Fibroblast of skin of right biceps (primary cell): ENCODE results near the gene CACNB4.
"Not testable (repeated sequence)": the region's sequence is repeated elsewhere in the genome, so short reads cannot be mapped to it uniquely, and the experiment has no call there.

Experiments
- DNase-seq: peaks from one replicate; pipeline ENCODE4 v3.0.0-alpha.2; 2013

CACNB4 gene

DNA sequence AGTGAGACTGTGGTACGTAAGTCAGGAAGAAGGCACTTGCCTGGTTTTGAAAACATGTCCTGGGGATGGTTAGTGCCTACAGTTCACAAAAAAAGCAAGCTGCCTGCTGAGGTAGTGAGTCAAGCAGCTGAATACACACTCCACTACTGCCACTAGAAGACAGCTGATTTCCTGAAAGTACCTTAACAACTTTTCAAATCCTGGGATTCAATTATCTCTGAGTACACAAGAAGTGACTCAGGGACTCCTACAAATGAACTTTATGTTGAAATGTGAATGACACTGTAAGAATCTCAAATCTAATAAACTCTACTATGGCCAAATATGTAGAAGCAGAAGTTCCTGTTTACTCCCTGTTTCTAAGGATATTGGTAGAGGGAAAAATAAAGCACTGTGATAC is 212.6 kb downstream of the CACNB4 start:
- DNase-seq, result no peak

DNA sequence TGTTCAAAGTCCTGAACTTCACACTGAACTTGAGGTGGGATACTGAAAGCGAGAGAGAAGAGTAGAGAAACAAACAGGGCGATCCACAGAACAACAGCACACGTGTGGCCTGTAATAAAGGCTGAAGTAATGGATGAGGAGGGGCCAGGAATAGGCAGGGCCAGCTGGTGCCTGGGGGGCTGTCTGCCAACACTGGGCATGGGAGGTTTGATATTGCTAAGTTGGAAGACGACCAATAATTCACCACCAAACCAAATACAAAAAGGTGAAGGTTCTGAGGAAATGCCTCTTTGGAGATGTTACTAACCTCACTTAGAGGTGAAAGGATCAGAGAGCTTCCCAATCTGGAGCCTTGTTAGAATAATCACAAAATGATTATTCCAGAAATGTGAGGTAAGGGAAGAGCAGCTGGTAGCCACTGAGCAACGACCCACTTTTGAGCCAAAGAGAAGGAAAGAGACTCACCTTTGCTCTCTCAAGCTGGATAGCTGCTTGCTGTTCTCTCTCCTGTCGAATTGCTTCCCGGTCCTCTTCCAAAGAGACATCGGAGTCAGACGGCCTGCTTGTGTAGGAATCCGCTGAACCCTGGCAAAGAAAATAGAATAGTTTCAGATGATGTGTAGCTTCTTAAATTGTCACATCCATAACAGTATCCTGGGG is 215.9 kb downstream of the CACNB4 start:
- DNase-seq, result no peak

DNA sequence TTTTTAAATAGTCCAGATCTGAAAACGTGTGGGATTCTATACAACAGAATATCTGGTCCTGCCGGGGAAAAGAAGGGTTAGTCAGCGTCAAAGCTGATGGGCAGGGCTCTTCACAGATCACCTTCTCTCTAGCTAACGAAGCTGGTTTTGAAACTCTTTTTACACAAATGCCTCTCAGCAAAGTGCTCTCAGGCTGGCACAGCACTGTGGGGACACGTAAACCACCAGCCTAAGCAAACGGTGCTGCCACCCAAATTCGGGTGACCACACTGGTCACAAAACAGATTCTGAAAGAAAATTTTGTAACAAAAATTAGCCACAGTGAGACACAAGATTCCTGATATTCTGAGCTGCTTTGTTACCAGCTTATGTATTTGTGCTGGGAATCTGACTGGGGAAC is 217.5 kb downstream of the CACNB4 start:
- DNase-seq, result no peak

DNA sequence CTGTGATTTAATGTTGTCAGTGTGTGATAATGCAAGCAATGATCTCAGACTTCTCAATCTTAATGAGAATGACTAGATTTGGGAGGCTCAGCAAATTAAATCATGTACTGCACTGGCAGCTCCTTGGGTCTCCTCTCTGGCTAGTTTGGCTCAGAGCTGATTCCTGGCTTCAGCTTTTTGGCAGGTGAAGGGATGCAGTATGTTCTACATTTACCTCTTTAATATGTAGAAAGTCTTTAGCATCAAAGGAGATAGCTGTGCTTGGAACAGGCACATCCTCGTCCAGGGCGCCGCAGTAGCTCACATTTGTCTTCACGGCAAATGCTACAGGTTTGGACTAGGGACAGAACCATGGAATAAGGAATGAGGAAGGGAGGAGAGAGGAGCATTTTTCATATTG is 218.3 kb downstream of the CACNB4 start:
- no peak for DNase-seq

DNA sequence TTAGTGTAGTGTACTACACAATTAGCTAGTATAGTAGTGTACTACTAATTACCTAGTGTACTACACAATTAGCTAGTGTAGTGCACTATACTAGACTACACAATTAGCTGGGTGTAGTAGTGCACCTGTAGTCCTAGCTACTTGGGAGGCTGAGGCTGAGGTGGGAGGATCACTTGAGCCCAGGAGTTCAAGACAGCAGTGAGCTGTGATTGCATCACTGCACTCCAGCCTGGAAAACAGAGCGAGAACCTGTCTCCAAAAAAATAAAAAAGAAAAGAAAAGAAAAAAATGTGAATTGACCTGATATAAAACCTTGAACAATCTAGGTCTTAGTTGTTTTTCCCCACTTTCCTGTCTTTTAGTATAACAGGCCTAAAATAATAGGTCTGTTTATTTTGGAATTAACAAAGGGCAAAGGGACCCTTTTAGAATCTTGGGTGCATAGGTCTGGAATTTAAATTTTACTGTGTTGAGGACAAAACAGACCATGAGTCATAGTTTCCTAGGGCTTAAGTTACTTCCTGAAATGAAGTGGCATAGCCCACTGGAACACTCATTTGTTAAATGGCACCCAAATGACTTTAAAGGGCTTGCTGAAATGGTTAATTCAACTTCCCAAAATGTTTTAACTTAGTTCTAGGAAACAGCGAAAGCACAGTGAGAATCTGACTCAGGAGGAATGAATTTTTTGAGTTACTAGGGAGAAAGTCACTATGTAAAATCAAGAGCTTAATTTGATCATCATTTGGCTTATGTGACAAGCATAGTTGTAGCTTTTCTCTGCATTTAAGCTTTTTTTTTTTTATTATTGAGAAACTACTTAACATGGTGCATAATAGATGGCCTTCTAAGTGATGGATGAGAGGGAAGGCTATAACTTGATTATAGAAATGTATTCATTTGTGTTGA is 219.9 kb downstream of the CACNB4 start:
- DNase-seq, result peak; percentile 28

DNA sequence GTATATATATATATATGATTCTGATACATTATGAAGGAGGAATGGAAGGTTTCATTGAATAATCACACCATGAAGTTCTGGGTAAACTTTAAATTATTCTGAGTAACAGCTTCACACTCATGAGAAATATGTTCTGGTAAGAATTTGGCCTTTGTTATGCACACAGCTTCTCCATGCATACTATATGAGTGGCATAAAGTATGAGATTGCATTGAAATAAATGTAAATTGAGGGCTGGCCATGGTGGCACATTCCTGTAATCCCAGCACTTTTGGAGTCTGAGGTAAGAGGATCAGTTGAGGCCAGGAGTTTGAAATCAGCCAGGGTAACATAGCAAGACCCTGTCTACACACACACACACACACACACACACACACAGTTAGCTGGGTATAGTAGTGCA is 220.6 kb downstream of the CACNB4 start:
- no peak for DNase-seq

DNA sequence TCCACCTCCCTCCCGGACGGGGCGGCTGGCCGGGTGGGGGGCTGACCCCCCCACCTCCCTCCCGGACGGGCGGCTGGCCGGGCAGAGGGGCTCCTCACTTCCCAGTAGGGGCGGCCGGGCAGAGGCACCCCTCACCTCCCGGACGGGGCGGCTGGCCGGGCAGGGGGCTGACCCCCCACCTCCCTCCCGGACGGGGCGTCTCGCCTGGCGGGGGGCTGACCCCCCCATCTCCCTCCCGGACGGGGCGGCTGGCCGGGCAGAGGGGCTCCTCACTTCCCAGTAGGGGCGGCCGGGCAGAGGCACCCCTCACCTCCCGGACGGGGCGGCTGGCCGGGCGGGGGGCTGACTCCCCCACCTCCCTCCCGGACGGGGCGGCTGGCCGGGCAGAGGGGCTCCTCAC is 223.2 kb downstream of the CACNB4 start:
- DNase-seq, result not testable (repeated sequence)

DNA sequence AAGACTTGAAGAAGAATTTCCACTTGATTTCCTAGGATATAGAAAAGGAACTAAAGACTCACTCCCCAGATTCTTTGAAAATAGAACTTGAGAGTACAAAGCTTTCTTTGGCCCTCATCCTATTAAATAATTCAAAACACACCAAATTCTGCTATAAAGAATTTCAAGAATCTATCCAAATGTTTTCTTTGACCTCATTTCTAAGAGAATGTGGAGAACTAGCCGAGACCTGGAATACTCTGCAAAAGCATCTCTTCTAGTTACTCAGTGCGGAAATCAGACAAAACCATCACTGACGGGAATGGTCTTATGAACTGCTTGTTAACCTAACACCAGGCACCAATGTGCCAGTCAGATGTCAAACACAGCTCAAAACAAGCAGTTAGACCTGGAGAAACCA is 226.4 kb downstream of the CACNB4 start:
- peak; percentile 6 for DNase-seq

DNA sequence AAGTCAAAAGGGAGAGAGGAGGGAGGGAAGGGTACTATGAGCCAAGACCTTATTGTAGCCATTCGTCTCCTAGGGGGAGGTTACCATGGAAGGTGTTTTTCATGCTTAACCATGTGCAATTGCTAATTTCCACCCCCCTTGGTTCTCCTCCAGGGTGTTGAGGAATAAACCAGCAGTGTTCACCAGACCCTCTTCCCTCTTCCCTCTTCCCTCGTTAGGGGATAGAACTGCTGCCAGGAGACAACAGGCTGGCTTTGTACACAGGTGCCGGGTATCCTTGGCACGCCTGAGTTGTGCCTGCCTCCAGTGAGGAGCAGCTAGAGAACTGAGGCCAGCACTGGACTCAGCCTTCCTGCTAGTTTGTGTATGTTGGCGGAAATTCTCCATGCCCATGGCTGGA is 229.6 kb downstream of the CACNB4 start:
- no peak for DNase-seq

DNA sequence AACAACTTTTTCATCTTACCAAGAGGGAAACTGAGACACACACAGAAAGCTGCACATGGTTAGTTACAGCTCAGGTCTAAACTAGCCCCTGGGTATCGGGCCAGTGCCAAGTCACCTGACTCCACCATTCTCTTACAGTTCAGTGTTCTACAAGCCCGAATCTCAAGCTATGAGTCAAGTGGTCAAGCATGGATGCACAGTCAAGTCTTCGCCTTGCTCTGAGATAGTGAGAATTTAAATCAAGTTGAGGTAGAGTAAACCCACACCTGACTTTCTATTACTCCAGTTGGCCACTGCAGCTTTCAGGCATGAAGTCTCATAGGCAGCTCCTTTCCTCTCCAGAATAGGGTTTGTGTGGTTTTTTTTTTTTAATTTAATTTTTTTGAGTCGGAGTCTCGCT is 236.1 kb downstream of the CACNB4 start:
- DNase-seq, result no peak

DNA sequence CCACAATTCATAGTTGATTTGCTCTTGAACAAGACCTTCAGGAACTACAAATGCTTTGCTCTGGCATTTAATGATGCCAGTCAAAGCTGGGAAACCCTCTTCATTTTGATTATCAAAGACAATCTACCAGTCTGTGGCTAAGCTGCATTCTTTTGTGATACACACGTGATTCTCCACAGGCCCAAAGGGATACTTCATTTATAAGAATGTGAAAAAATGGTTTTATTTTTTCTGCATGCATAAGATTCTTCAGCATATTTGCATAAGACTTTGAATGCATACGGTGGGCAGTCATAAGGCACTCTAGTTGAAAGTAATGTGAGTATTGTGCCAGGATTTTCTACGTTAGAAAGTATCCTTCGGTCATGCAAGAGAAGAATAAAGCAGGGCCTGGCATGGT is 237.7 kb downstream of the CACNB4 start:
- DNase-seq, result no peak

DNA sequence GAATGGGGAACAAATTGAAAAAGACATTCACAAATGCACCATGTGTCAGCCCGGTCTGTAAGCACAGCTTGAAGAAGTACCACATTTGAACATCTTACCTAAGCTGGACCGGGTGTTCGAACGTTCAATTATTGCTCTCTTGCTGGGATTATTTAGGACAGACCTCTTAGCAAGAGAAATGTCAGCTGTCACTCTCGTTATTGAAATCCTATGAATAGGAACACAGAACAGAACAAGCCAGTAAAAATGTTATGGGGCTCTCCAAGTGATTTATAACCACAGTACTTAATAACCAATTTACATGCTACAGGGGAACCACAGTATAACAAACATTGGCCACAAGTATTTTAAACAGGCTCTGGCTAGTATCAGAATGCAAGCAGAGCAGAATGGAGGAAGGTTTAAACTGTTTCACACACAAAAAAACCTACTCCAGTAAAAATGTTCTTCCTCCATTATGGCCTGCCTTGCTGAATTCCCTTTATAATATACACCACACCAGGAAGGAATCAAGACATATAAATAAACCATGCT is 238.2 kb downstream of the CACNB4 start:
- DNase-seq, result no peak

DNA sequence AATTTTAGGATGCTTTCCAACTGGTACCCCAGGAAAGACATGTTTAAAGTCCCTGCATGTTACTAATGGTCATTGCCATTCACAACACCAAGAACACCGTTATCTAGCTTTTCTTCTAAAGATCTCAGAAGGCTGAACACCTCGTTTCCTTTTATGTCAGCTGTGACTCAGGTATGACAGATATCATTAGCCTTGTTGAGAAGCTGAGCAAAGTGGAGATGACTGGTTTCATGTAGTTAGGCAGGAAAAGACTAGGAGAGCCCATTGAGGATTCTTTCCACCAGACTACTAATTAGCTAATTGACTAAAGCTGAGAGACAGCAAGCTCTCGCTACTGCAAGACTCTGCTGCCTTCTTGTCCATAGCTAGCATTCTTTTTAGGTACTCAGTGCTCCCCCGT is 238.6 kb downstream of the CACNB4 start:
- no peak for DNase-seq

DNA sequence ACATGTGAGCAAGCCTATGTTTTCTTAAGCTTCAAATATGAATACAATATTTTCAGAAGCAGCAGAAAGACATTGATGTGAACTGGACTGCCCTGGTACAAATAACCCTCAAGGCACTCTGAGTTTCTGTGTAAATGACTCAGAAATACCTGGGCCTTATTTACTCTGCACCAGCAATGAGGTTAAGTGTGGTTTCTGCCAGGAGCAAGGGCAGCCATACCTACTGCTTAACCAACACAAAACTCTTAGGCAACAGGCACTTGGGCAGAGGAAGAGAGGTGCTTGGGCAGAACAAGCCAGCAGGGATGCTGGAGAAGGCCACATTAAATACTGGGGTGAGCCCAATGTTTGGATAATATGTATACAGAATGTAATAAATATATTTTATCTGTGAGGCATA is 241.2 kb downstream of the CACNB4 start:
- no peak for DNase-seq

DNA sequence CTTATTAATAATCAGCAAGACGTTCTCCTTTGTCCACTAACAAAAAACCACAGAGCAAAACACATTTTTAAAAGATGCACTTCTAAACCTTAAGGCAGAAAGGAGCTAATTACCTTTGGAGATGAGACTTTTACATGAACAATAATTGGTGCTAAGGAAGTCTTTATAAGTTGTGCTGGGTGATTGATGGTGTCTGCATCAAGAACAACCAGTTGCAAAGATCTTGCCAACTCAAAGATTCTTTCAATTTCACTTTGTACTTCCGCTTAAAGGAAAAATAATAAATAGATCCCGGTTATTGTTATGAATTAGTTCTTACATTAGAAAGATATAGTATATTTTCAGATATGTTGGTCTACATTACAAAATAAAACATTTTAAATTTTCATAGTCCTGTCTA is 243.7 kb downstream of the CACNB4 start:
- DNase-seq, result no peak

DNA sequence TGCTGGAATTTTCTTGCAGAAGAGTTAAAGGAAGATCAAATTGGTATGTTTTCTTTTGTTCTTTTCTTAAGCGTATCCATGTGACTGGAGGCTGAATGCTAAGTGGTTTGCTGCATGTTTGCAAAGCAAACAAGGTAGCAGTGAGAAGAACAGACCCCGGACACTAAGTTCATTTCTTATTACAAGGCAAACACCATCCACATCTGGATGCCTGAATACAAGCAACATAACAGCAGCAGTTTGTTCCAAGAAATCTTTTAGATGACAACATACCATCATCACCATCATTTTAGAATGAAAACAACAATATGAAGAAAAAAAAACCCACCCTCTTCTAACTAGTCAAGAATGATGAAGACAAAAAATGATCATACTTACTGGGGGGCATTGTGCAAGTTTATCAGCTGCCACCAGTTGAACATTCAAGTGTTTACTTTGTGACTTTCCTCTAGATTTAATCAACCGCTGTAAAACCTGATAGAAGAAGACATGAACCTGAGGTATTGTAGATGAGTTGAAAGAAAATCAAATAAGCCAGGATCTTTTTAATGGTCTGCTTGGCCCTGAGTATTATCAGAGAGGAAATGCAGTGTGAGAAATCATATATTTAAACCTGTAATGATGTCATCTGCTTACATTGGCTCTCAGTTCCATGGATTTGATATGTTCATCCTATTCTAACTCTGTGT is 245.6 kb downstream of the CACNB4 start:
- no peak for DNase-seq

DNA sequence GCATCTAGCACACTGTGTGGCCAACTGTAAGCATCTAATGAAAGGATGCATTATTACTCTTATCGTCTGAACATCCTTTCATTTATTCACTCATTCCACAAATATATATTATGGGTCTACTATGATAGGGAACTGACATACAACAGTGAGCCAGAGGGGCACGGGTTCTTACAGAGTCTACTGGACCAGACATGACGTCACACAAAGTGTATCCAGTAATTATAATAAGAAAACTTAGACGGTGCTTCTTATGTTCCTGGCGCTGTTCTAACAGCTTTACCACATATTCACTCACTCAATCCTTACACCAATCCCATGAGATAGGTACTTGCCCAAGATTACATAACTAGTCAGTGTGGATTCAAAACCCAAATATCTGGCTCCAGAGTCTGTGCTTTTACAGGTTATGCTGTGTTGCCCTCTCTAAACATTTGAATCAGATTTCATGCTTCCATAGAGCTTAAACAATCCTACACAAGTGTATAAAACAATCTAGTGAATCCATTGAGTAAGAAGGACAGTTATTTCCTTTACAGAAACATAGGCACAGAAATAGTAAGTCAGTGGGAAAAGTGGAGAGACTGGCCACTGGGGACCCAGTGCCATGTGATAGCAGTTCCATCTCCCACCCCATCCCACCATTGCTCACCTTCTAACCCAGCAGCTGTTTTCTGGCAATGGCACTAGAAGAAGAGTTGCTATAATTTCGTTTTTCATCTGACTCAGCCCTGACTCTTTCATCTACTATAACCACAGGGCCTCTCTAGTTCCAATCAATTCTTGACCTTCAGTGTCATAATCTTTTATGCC is 246.4 kb downstream of the CACNB4 start:
- DNase-seq, result no peak

DNA sequence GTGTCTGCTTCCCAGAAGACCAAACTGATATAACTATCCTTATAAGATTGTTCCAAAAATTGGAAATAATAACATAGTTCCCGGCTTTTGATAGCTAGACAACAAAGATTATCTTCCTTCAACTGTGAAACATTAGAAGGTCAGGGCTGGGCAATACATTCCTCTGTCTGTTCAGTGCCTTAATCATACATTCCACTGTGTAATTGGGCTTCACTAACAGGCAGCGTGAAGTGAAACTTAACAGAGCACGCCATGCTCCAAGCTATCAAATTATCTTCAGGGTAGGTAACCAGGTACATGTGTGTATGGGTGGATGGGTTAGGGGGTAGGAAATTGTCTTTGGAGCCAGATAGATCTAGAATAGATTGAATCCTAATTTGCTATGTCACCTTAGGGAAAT is 247.1 kb downstream of the CACNB4 start:
- peak; percentile 21 for DNase-seq

DNA sequence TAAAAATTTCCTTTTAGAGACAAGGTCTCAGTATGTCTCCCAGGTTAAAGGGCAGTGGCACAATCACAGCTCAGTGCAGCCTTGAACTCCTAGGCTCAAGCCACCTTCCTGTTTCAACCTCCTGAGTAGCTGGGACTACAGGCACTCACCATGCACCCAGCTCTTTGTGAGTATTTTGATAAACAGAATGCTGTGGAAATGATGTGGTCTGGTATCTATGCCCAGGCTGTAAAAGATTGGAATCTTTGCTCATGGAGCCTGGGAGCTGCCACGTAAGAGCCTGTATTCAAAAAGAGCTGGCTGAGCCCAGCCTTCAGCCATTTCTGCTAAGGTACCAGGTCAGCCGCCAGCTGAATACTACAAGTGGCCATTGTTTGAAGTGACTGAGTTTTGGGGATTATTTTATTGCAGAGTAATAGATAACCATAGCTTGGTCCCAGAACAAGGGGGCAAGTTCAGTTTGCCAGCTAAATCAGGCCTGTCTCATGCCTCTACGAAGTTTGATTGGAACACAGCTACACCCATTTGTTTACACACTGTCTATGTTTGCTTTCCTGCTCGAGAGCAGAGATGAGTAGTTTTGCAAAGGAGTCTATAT is 249.3 kb downstream of the CACNB4 start:
- DNase-seq, result no peak

DNA sequence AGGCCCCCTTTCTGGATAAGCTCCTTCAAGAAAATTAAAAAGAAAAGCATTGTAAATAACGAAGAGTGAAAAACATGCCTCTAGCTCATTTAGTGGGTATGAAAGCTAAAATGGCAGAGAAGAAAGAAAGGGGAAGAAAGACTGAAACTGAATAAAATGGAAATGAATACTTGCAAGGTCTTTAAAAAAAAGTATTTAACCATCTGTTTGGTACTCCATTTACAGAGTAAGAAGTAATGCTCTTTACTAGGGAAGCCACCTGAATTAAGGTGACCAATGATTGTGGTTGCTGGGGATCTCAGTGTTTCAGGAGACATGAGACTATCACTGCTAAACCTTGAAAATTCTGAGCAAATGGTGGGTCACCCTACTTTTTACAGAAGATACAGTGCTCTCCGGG is 253.0 kb downstream of the CACNB4 start:
- no peak for DNase-seq

DNA sequence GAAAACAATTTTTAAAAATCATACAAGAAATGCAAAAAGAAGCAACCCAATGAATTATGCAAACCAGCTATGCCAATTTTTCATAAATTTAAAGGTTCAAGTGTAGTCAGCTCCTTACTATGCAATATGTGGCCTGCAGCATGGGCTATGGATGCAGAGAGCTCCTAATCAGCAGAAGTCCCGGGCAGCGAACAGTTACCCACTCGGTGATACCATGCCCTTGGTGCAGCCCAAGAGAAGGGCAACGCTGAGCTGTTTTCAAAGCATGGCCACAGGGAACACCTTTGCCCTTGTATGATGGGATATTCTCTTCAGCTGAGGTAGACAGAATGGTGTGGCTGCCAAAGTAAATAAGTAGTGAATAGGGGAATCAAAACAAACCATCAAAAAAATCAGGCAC is 253.4 kb downstream of the CACNB4 start:
- DNase-seq, result no peak

DNA sequence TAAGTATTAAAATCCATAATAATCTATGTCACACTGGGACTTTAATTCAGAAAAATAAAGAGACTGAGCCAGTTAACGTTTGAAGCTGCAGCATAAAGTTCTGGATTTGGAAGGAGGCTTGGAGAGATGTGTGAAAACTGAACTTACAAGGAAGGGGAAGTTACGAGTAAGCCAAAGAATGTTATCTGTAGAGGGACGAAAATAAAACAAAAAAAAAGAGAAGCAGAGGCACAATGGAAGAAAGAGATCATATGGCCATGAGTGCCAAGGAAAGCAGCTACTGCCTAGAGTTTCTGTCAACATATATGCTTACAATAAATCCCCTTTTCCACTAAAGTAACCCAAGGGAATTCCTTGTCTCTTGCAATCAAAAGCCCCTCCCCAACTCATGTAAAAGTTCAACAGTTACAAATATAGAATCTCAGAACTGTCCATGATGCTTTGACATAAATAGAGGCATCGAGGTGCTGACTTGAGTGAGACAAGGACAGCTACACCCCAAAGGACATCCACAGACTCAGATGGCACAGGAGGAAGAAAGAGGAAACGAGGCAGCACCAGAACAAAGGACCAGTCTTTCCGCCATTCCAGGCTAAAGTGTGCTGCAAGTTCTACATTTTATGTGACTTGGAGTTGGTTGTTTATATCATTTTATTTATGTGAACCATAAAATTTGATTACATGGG is 254.5 kb downstream of the CACNB4 start:
- no peak for DNase-seq
